Measurements from ENCODE around the gene TAF11L13.
"Not testable (repeated sequence)": the region's sequence is repeated elsewhere in the genome, so short reads cannot be mapped to it uniquely, and the experiment has no call there.

The TAF11L13 gene

DNA sequence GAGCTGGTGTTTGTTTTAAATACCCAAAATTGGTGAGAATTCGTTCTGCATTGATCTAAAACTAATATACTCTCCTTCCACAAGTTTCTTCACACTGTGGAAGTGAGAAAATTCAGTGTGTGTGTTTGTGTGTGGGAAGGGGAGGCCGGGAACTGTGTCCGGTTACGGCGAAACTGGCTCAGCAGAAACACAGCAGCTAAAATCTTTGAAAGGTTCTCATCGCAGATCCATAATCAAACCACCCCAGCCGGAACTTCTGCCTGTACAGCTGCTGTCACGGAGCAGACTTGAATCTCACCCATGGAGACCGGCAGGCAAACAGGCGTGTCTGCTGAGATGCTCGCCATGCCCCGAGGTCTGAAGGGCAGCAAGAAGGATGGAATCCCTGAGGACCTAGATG, at the start of gene TAF11L13:
TAF11L13 (plus strand) TSS at position 301 of the 400 bp plus-strand sequence.
- not testable (repeated sequence) for DNase-seq

DNA sequence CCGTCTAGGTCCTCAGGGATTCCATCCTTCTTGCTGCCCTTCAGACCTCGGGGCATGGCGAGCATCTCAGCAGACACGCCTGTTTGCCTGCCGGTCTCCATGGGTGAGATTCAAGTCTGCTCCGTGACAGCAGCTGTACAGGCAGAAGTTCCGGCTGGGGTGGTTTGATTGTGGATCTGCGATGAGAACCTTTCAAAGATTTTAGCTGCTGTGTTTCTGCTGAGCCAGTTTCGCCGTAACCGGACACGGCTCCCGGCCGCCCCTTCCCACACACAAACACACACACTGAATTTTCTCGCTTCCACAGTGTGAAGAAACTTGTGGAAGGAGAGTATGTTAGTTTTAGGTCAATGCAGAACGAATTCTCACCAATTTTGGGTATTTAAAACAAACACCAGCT, 46.2 kb upstream of the TAF11L13 start, which contains the start of gene TAF11L7:
TAF11L7 (minus strand) TSS at position 101 of the 400 bp plus-strand sequence.
- DNase-seq, result not testable (repeated sequence)

DNA sequence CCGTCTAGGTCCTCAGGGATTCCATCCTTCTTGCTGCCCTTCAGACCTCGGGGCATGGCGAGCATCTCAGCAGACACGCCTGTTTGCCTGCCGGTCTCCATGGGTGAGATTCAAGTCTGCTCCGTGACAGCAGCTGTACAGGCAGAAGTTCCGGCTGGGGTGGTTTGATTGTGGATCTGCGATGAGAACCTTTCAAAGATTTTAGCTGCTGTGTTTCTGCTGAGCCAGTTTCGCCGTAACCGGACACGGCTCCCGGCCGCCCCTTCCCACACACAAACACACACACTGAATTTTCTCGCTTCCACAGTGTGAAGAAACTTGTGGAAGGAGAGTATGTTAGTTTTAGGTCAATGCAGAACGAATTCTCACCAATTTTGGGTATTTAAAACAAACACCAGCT, 41.0 kb upstream of the TAF11L13 start, which contains the start of gene TAF11L8:
TAF11L8 (minus strand) TSS at position 101 of the 400 bp plus-strand sequence.
- not testable (repeated sequence) for DNase-seq

DNA sequence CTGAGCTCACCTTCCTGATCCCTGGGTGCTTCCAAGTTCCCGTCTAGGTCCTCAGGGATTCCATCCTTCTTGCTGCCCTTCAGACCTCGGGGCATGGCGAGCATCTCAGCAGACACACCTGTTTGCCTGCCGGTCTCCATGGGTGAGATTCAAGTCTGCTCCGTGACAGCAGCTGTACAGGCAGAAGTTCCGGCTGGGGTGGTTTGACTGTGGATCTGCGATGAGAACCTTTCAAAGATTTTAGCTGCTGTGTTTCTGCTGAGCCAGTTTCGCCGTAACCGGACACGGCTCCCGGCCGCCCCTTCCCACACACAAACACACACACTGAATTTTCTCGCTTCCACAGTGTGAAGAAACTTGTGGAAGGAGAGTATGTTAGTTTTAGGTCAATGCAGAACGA, 37.6 kb upstream of the TAF11L13 start, which contains the start of gene TAF11L9:
TAF11L9 (minus strand) TSS at position 140 of the 400 bp plus-strand sequence.
- not testable (repeated sequence) for DNase-seq

DNA sequence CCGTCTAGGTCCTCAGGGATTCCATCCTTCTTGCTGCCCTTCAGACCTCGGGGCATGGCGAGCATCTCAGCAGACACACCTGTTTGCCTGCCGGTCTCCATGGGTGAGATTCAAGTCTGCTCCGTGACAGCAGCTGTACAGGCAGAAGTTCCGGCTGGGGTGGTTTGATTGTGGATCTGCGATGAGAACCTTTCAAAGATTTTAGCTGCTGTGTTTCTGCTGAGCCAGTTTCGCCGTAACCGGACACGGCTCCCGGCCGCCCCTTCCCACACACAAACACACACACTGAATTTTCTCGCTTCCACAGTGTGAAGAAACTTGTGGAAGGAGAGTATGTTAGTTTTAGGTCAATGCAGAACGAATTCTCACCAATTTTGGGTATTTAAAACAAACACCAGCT, 34.2 kb upstream of the TAF11L13 start, which contains the start of gene TAF11L10:
TAF11L10 (minus strand) TSS at position 101 of the 400 bp plus-strand sequence.
- not testable (repeated sequence) for DNase-seq

DNA sequence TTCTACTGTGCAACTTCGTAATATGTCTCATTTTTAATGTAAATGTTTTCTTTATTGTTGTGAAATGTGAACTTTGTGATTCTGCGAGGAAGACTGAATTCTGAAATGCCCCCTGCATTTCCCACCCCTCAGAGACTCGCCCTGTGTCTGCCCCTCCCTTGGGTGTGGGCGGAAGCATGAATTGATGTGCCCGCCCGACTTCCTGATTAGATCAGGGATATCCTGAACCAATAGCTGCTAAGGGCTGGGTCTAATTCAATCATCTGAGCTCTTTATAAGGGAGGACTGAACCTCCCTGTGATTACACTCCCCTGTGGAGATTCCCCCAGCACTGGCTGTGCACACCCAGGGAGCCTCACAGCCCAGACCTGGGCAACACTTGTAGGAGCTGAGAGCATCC, 28.0 kb upstream of the TAF11L13 start, which contains the start of gene TAF11L11:
TAF11L11 (plus strand) TSS at position 304 of the 400 bp plus-strand sequence.
- DNase-seq, result not testable (repeated sequence)

DNA sequence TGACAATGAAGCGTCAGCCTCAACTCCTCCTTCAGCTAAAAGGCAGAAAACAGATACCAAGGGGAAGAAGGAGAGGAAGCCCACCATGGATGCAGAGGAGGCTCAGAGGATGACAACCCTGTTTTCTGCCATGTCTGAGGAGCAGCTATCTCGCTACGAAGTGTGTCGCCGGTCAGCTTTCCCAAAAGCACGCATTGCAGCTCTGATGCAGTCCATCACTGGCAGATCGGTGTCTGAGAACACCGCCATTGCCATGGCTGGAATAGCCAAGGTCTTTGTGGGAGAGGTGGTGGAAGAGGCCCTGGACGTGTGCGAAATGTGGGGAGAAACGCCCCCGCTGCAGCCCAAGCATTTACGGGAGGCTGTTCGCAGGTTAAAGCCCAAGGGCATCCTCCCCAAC, 26.9 kb upstream of the TAF11L13 start:
- DNase-seq, result no peak

DNA sequence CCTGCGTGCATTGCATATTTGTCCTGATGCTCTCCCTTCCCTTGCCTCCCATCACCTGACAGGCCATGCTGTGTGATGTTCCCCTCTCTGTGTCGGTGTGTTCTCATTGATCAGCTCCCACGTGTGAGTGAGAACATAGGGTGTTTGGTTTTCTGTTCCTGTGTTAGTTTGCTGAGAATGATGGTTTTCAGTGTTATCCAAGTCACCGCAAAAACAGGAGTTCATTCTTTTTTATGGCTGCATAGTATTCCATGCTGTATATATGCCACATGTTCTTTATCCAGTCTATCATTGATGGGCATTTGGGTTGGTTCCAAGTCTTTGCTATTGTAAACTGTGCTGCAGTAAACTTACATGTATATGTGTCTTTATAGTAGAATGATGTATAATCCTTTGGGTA, 24.4 kb upstream of the TAF11L13 start:
- not testable (repeated sequence) for DNase-seq

DNA sequence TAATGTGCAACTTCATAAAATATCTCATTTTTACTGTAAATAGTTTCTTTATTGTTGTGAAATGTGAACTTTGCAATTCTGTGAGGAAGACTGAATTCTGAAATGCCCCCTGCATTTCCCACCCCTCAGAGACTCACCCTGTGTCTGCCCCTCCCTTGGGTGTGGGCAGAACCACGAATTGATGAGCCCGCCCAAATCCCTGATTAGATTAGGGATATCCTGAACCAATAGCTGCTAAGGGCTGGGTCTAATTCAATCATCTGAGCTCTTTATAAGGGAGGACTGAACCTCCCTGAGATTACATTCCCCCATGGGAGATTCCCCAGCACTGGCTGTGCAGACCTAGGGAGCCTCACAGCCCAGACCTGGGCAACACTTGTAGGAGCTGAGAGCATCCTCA, 21.8 kb upstream of the TAF11L13 start, which contains the start of gene TAF11L12:
TAF11L12 (plus strand) TSS at position 301 of the 400 bp plus-strand sequence.
- DNase-seq, result not testable (repeated sequence)

DNA sequence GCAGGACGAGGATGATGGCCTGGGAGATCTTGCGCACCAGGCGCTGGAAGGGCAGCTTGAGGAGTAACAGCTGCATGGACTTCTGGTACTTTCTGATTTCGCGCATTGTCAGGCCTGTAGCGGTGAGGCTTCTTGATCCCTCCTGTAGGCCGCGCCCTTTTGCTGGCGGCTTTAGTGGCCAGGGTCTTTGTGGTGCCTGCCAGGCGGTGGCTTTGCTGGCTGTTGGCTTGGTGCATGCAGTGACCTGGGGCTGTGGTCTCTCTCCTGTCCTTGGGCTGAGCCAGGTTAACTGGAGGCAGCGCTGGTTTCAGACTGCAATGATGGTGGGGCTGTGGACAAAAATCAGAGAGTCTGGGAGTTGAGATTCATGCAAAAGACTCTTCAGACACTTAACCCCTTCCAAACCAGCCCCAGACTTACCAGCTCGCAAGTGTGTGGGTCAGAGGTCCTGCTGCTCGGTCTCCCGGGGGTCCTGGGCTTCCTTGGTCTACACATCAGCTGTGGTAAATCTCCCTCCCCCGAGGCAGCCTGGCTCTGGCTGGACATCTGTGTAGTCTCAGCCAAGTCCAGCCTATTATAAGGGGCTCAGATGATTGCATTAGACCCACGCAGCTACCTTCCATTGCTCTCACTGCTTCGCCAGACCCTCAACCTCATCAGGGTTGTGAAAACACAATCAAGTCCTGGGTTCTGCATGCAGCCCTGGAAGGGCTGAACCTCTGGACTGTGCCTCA, 16.8 kb upstream of the TAF11L13 start:
- no peak for DNase-seq

DNA sequence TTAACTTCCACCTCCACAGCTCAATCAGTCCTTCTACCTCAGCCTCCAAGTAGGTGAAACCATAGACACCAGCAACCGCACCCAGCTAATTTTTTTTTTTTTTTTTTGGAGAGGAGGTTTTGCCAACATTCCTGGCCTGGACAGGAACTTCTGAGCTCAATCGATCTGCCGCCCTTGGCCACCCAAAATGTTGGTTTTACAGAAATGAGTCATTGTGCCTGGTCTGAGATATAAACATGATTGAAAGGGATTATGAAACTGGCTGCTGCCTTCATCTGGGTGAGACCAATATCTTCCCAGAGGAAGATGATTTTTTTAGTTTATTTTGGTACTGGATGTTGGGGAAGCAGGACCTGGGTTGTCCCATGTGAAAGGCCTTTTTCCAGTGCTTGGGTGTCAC, 12.5 kb upstream of the TAF11L13 start:
- DNase-seq, result no peak

DNA sequence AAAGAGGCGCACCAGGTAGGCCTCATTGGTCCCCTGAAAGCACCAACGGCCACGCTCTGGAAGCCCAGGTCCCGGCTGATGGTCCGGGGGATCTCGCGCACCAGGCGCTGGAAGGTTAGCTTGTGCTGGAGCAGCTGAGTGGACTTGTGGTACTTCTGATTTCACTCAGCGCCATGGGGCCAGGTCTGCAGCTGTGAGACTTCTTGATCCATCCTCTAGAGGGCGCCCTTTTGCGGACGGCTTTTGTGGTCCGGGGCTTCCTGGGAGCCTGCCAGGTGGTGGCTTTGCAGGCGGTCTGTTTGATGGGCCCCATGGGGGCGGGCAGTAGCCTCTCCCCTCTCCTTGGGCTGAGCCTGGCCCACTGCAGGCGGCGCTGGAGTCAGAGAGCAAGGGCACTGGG, 11.3 kb upstream of the TAF11L13 start:
- DNase-seq, result no peak

DNA sequence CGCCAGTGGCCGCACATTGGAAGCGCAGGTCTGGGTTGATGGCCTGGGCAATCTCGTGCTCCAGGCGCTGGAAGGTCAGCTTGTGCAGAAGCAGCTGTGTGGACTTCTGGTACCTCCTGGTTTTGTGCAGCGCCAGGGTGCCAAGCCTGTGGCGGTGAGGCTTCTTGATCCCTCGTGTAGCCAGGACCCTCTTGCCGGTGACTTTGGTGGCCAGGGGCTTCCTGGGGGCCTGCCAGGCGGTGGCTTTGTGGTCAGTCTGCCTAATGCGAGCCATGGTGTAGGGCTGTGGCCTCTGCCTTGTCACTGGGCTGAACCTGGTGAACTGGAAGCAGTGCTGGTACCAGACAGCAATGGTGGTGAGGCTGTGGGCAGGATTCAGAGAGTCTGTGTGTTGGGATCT, 6.2 kb upstream of the TAF11L13 start:
- no peak for DNase-seq

DNA sequence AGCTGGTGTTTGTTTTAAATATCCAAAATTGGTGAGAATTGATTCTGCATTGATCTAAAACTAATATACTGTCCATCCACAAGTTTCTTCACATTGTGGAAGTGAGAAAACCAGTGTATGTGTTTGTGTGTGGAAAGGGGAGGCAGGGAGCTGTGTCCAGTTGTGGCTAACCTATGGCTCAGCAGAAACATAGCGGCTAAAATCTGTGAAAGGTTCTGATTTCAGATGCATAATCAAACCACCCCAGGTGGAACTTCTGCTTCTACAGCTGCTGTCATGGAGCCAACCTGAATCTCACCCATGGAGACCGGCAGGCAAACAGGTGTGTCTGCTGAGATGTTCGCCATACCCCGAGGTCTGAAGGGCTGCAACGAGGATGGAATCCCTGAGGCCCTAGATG, 2.3 kb downstream of the TAF11L13 start, which contains the start of gene TAF11L14:
TAF11L14 (plus strand) TSS at position 301 of the 400 bp plus-strand sequence.
- no peak for DNase-seq

DNA sequence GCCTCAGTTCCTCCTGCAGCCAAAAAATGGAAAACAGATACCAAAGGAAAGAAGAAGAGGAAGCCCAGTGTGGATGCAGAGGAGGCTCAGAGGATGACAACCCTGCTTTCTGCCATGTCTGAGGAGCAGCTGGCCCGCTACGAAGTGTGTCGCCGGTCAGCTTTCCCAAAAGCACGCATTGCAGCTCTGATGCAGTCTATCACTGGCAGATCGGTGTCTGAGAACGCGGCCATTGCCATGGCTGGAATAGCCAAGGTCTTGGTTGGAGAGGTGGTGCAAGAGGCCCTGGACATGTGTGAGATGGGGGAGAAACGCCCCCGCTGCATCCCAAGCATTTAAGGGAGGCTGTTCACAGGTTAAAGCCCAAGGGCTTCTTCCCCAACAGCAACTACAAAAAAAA, 17.3 kb downstream of the TAF11L13 start:
- DNase-seq, result not testable (repeated sequence)

DNA sequence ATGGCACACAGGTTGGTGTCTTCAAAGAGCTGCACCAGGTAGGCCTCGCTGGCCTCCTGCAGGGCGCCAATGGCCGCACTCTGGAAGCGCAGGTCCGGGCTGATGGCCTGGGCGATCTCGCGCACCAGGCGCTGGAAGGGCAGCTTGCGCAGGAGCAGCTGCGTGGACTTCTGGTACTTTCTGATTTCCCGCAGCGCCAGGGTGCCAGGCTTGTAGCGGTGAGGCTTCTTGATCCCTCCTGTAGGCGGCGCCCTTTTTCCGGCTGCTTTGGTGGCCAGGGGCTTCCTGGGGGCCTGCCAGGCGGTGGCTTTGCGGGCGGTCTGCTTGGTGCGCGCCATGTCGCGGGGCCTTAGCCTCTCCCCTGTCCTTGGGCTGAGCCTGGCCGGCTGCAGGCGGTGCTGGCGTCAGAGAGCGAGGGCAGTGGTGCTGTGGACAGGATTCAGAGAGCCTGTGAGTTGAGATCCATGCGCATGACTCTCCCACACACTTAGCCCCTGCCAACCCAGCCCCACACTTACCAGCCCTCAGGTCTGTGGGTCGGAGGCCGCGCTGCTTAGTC, 23.4 kb downstream of the TAF11L13 start:
- DNase-seq, result not testable (repeated sequence)

DNA sequence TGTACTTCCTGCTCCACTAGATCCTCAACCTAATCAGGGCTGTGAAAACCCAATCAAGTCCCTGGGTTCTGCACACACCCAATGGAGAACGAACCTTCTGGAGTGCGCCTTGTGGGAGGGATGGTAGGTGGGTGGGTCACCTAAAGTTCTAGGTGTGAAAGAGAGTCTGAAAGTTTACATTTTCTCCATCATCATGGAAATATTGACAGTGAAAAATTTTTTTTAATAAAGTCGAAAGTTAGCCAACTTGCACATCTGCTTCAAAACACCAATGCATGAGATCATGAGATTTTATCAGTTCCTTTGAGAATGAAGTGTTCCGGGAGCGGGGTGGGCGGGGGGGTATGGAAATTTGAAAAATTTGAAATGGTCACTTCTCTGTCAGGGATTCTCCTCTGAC, 24.0 kb downstream of the TAF11L13 start:
- no peak for DNase-seq

DNA sequence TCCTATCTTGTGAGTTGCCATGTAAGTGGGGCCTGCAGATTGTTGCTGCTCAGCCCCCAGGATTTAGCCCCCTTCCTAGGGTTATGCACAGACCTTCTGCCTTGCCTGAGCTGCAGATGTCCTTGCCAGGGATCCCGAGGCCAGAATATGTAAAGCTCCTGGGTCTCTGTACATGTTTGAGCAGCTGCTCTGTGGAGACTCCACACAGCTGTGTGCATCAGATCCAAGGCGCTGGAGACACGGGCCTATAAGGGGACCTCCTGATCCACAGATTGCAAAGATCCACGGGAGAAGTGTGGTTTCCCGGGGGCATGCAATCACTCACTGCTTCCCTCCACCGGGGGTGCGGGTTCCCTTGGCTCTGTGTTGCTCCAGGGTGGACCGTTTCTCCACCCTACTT, 31.3 kb downstream of the TAF11L13 start:
- no peak for DNase-seq

DNA sequence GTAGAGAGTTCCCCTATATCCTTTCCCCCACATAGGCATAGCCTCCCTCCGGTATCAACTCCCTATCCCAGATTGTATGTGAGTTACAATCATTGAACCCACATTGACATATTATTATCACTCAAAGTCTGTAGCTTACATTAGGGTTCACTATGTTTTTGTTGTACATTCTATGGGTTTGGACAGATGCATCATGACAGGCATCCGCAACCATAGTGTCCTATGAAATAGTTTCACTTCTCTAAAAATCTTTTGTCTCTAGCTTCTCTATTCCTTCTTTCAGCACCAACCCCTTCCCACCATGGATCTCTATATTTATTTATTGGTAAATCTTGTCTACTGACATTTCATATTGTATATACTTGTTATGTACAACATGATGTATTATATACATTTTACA, 33.9 kb downstream of the TAF11L13 start:
- DNase-seq, result no peak

DNA sequence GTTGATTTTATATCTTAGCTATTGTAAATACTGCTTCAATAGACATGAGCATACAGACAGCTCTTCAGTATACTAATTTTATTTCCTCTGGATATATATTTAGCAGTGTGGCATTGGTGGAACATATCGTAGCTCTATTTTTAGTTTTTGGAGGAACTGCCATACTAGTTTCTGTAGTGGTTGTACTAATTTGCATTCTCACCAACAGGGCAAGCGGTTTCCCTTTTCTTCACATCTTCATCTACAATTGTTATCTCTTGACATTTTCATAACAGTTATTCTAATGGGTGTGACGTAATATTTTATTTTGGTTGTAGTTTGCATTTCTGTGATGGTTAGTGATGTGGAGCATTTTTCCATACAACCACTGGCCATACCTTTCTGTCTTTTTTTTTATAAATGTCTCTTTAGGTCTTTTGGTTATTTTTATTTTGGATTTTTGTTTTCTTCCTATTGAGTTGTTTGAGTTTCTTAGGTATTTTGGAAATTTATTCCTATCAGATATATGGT, 34.9 kb downstream of the TAF11L13 start:
- DNase-seq, result no peak

DNA sequence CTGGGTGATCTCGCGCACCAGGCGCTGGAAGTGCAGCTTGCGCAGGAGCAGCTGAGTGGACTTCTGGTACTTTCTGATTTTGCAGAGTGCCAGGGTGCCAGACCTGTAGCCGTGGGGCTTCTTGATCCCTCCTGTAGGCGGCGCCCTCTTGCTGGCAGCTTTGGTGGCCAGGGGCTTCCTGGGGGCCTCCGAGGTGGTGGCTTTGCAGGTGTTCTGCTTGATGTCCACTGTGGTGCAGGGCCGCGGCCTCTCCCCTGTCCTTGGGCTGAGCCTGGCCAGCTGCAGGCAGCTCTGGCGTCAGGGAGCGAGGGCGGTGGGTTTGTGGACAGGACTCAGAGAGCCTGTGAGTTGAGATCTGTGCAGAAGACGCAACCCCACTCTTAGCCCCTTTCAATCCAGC, 38.5 kb downstream of the TAF11L13 start:
- DNase-seq, result no peak

DNA sequence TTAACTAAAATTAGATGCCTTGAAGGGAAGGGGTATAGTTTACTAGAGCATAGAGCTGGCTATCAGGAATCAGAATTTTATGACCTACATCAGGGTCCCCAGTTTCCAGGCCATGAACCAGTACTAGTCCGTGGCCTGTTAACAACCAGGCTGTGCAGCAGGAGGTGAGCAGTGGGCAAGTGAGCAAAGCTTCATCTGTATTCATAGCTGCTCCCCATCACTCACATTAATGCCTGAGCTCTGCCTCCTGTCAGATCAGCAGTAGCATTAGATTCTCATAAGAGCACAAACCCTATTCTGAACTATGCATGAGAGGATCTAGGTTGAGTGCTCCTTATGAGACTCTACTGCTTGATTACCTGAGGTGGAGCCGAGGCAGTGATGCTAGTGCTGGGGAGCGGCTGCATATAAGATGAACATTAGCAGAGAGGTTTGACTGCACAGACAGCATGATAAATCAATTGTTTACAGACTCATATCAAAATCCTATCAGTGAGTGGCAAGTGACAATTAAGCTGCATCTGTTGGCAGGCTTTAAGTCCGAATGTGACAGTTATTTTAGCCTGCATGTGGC, 47.0 kb downstream of the TAF11L13 start:
- no peak for DNase-seq

DNA sequence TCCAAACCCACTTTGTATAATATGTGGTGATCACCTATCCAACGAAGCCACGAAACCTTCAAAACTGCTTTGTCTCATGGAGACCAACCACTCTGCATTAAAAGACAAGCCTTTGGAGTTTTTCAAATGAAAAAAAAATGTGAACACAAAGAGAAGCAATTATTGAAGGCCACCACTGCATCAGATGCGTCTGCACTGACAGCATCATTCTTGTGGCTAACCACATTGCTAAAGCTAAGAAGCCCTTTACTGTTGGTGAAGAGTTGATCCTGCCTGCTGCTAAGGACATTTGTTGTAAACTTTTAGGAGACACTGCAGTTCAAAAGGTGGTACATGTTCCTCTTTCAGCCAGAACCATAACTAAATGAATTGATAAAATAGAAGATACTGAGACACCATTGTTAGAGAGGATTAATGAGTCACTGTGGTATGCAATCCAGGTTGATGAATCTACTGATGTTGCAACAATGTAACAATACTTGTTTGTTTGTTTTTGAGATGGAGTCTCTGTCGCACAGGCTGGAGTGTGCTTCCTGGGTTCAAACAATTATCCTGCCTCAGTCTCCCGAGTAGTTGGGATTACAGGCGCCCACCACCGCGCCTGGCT, 47.8 kb downstream of the TAF11L13 start:
- DNase-seq, result no peak
